Measurements from ENCODE around the gene IGF1R.

Gene IGF1R

DNA sequence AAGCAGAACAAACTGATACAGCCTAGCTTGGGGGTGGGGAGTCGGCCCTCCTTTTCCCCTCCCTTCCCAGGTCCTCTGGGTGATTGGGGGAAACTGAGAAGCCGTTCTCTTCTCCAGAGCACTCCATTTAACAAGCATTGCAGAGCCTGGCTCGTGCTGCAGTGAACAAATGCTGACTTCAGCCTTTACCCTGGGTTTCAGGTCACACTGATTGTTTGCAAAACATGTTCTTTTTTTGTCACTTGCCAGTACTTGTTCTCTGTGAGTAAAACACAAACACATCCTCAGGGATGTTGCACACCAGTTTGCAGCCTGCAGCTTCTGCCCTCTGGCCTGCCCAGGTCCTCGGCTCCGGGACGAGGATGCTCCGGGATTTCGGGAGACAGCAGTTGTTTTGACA is 226.4 kb downstream of the IGF1R start:
- peaks cover 22 to 26% of the 10 kb centered on the region in 2 donors for H3K4me1 ChIP-seq (ENCODE audit: control insufficient read depth in 1 of 2, insufficient read depth in 2 of 2, low read length in 2 of 2)
- peak overlapping the region; percentile 50 for H3K27ac ChIP-seq (ENCODE audit: low read length)
- H3K4me3 ChIP-seq (ENCODE audit: low read depth in 1 of 2, low read length in 2 of 2): peak overlapping the region in 1 of 2 donors; percentile 9
- H3K36me3 ChIP-seq (ENCODE audit: control insufficient read depth in 1 of 2, insufficient read depth in 2 of 2, low read length in 2 of 2): no peaks in the 10 kb centered on the region
- no peaks in the 10 kb centered on the region for H3K9me3 ChIP-seq (ENCODE audit: control insufficient read depth in 1 of 2, low read length in 2 of 2)
- H3K27me3 ChIP-seq (ENCODE audit: low read depth, low read length): no peaks in the 10 kb centered on the region

DNA sequence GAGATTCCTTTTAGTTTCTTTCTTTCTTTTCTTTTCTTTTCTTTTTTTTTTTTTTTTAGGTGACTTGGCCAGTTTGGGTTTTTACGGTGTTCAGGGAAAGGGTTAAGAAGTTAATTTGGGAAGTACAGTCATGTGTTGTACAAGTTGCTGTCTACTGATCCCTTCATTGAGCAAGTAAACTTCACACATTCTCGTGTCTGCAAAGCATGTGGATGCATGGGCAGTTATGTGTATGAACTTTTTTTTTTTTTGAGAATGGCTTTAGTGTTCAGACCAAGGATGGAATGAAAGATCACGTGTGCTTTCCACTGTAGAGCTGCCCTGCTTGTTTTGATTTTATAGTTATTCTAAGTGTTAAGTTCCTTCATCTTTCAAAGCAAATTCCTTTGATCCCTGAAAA is 227.0 kb downstream of the IGF1R start:
- Histone ChIP-seq H3K27me3 (ENCODE audit: low read depth, low read length) (no peaks in the 10 kb centered on the region), H3K27ac (ENCODE audit: low read length) (no peak overlapping the region), H3K9me3 (ENCODE audit: control insufficient read depth in 1 of 2, low read length in 2 of 2) (no peaks in the 10 kb centered on the region), H3K4me3 (ENCODE audit: low read depth in 1 of 2, low read length in 2 of 2) (no peak overlapping the region), H3K4me1 (ENCODE audit: control insufficient read depth in 1 of 2, insufficient read depth in 2 of 2, low read length in 2 of 2) (peaks cover 22 to 26% of the 10 kb centered on the region in 2 donors), H3K36me3 (ENCODE audit: control insufficient read depth in 1 of 2, insufficient read depth in 2 of 2, low read length in 2 of 2) (no peaks in the 10 kb centered on the region)

GRCh38 chr15:98876451-98877369 is 228.4 kb downstream of the IGF1R start:
- Histone ChIP-seq H3K27ac (ENCODE audit: low read length) (peak overlapping the region; percentile 77), H3K36me3 (ENCODE audit: control insufficient read depth in 1 of 2, insufficient read depth in 2 of 2, low read length in 2 of 2) (no peaks in the 10 kb centered on the region), H3K4me1 (ENCODE audit: control insufficient read depth in 1 of 2, insufficient read depth in 2 of 2, low read length in 2 of 2) (peaks cover 22 to 26% of the 10 kb centered on the region in 2 donors), H3K27me3 (ENCODE audit: low read depth, low read length) (no peaks in the 10 kb centered on the region), H3K9me3 (ENCODE audit: control insufficient read depth in 1 of 2, low read length in 2 of 2) (no peaks in the 10 kb centered on the region), H3K4me3 (ENCODE audit: low read depth in 1 of 2, low read length in 2 of 2) (no peak overlapping the region)

DNA sequence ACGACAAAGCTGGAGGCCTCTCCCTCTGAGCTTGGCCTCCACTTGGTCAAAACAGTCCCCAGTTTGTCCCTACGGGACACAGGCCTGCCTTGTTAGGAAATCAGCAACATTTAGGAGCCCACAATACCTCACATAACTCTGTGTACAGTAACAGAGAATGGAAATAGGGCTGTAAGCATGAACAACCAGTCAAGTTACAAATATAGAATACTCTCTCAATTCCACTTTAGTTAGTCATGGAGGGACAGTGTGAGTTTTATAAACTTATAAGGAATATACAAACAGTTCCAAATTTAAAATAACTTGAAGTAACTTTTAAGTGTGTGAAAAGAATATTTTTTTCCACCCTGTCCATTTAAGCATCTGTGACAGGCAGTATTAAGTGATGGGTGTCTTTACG is 229.8 kb downstream of the IGF1R start:
- peak overlapping the region; percentile 77 for H3K27ac ChIP-seq (ENCODE audit: low read length)

DNA sequence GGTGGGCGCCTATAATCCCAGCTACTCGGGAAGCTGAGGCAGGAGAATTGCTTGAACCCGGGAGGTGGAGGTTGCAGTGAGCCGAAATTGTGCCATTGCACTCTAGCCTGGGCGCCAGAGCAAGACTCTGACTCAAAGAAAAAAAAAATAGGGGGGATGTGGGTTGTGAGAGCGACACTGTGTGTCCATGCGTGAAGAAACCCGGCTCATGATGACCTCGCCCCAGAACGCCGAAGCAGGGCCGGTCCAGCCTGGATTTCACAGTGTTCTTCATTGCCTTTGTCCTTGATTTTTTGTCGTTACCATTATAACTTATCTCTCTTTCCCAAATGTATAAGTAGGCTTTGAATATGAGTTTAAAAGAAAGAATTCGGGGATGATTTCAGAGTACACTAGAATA is 230.5 kb downstream of the IGF1R start:
- Histone ChIP-seq H3K27me3 (ENCODE audit: low read depth, low read length) (no peaks in the 10 kb centered on the region), H3K4me1 (ENCODE audit: control insufficient read depth in 1 of 2, insufficient read depth in 2 of 2, low read length in 2 of 2) (peaks cover 23 to 26% of the 10 kb centered on the region in 2 donors), H3K4me3 (ENCODE audit: low read depth in 1 of 2, low read length in 2 of 2) (no peak overlapping the region), H3K27ac (ENCODE audit: low read length) (no peak overlapping the region), H3K9me3 (ENCODE audit: control insufficient read depth in 1 of 2, low read length in 2 of 2) (no peaks in the 10 kb centered on the region), H3K36me3 (ENCODE audit: control insufficient read depth in 1 of 2, insufficient read depth in 2 of 2, low read length in 2 of 2) (no peaks in the 10 kb centered on the region)

More for the DNA sequence above, 229.8 kb downstream of the IGF1R start:
- H3K9me3 ChIP-seq (ENCODE audit: control insufficient read depth in 1 of 2, low read length in 2 of 2): no peaks in the 10 kb centered on the region
- no peak overlapping the region for H3K4me3 ChIP-seq (ENCODE audit: low read depth in 1 of 2, low read length in 2 of 2)
- no peaks in the 10 kb centered on the region for H3K27me3 ChIP-seq (ENCODE audit: low read depth, low read length)
- H3K36me3 ChIP-seq (ENCODE audit: control insufficient read depth in 1 of 2, insufficient read depth in 2 of 2, low read length in 2 of 2): no peaks in the 10 kb centered on the region
- peaks cover 26% of the 10 kb centered on the region in 2 donors for H3K4me1 ChIP-seq (ENCODE audit: control insufficient read depth in 1 of 2, insufficient read depth in 2 of 2, low read length in 2 of 2)

GRCh38 chr15:98881526-98882520 is 233.5 kb downstream of the IGF1R start:
- H3K4me3 ChIP-seq (ENCODE audit: low read depth in 1 of 2, low read length in 2 of 2): no peak overlapping the region
- no peaks in the 10 kb centered on the region for H3K27me3 ChIP-seq (ENCODE audit: low read depth, low read length)
- no peak overlapping the region for H3K27ac ChIP-seq (ENCODE audit: low read length)
- no peaks in the 10 kb centered on the region for H3K9me3 ChIP-seq (ENCODE audit: control insufficient read depth in 1 of 2, low read length in 2 of 2)
- peaks cover 9 to 17% of the 10 kb centered on the region in 2 donors for H3K4me1 ChIP-seq (ENCODE audit: control insufficient read depth in 1 of 2, insufficient read depth in 2 of 2, low read length in 2 of 2)
- H3K36me3 ChIP-seq (ENCODE audit: control insufficient read depth in 1 of 2, insufficient read depth in 2 of 2, low read length in 2 of 2): no peaks in the 10 kb centered on the region

GRCh38 chr15:98883478-98883877 is 235.1 kb downstream of the IGF1R start:
- Histone ChIP-seq H3K4me1 (ENCODE audit: control insufficient read depth in 1 of 2, insufficient read depth in 2 of 2, low read length in 2 of 2) (peaks cover 0 to 17% of the 10 kb centered on the region in 2 donors), H3K36me3 (ENCODE audit: control insufficient read depth in 1 of 2, insufficient read depth in 2 of 2, low read length in 2 of 2) (no peaks in the 10 kb centered on the region), H3K27me3 (ENCODE audit: low read depth, low read length) (no peaks in the 10 kb centered on the region), H3K9me3 (ENCODE audit: control insufficient read depth in 1 of 2, low read length in 2 of 2) (no peaks in the 10 kb centered on the region), H3K4me3 (ENCODE audit: low read depth in 1 of 2, low read length in 2 of 2) (no peak overlapping the region), H3K27ac (ENCODE audit: low read length) (no peak overlapping the region)

DNA sequence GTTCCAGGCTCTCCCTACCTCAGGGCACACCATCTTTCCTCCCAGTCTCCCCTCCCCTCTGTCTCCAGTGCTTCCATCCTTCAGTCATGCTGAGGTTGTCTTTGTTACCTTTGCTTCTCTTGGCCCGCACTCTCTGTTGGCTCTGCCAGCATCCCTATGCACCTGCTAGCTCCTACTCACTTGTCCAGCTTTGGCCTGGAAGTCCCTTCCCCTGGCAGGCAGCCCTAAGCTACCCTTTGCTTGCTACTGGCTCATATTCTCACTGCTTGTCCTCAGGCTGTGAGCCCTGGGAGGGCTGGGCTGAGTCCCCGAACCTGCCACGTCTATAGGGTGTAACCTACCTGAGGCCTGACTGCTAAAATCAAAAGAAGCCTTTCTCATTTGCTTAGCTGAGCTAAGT is 236.6 kb downstream of the IGF1R start:
- Histone ChIP-seq H3K4me3 (ENCODE audit: low read depth in 1 of 2, low read length in 2 of 2) (no peak overlapping the region), H3K9me3 (ENCODE audit: control insufficient read depth in 1 of 2, low read length in 2 of 2) (no peaks in the 10 kb centered on the region), H3K27ac (ENCODE audit: low read length) (no peak overlapping the region), H3K4me1 (ENCODE audit: control insufficient read depth in 1 of 2, insufficient read depth in 2 of 2, low read length in 2 of 2) (peaks cover 0 to 12% of the 10 kb centered on the region in 2 donors), H3K27me3 (ENCODE audit: low read depth, low read length) (no peaks in the 10 kb centered on the region), H3K36me3 (ENCODE audit: control insufficient read depth in 1 of 2, insufficient read depth in 2 of 2, low read length in 2 of 2) (no peaks in the 10 kb centered on the region)

- peaks cover 0 to 9% of the 10 kb centered on the region in 2 donors for H3K4me1 ChIP-seq (ENCODE audit: control insufficient read depth in 1 of 2, insufficient read depth in 2 of 2, low read length in 2 of 2)
- no peaks in the 10 kb centered on the region for H3K27me3 ChIP-seq (ENCODE audit: low read depth, low read length)
- H3K36me3 ChIP-seq (ENCODE audit: control insufficient read depth in 1 of 2, insufficient read depth in 2 of 2, low read length in 2 of 2): peaks cover 0 to 7% of the 10 kb centered on the region in 2 donors
- no peaks in the 10 kb centered on the region for H3K9me3 ChIP-seq (ENCODE audit: control insufficient read depth in 1 of 2, low read length in 2 of 2)
- no peak overlapping the region for H3K27ac ChIP-seq (ENCODE audit: low read length)
- no peak overlapping the region for H3K4me3 ChIP-seq (ENCODE audit: low read depth in 1 of 2, low read length in 2 of 2)
Observed at GRCh38 chr15:98887976-98888375, 239.6 kb downstream of the IGF1R start.

DNA sequence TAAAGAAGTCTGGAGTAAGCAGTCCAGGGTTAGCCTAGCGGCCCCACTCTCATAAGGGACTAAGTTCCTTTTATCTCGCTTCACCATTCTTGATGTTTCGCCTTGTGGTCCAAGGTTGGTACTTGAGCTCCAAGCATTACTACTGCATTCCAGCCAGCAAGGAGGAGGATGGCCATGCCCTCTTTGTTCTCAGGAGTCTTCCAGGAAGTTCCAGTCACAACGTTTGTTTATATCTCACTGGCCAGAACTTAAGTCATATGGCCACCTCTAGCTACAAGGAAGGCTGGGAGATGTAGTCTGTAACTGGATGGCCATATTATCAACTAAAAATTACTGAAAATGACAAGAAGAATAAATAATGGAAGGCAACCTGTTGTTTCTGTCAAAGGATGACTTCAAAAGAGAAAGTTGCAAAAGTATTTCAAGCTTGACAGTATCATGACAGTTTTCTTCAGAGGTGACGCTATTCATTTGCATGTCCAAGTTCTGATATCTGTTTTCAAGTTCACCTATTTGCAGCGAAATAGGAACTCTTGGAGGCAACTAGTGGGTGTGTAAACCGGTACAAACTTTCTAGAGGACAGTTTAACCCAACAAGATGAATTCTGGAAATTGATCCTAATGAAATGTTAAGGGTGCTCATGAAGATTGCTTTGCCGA is 240.6 kb downstream of the IGF1R start:
- Histone ChIP-seq H3K27me3 (ENCODE audit: low read depth, low read length) (no peaks in the 10 kb centered on the region), H3K4me3 (ENCODE audit: low read depth in 1 of 2, low read length in 2 of 2) (no peak overlapping the region), H3K9me3 (ENCODE audit: control insufficient read depth in 1 of 2, low read length in 2 of 2) (no peaks in the 10 kb centered on the region), H3K27ac (ENCODE audit: low read length) (no peak overlapping the region), H3K36me3 (ENCODE audit: control insufficient read depth in 1 of 2, insufficient read depth in 2 of 2, low read length in 2 of 2) (peaks cover 0 to 7% of the 10 kb centered on the region in 2 donors), H3K4me1 (ENCODE audit: control insufficient read depth in 1 of 2, insufficient read depth in 2 of 2, low read length in 2 of 2) (peaks cover 0 to 9% of the 10 kb centered on the region in 2 donors)

All from muscle layer of duodenum (tissue), 2 donors.